Heart right ventricle (tissue), 16 donors: Measurements from ENCODE around the gene ACOX3. TPM values are rescaled to one million over a fixed set of nuclear protein-coding genes. Genes with fewer than 3 reads are reported as not detected.

Source experiments
- ATAC-seq, 8 donors: fragments of 200-7000 bp; cut with Tn5 transposase; one replicate each; pipeline ENCODE4 v1.9.1; 2020; ENCODE audit warnings: mild to moderate bottlenecking in 8 of 8, moderate library complexity in 8 of 8, moderate number of reproducible peaks in 1 of 8
- DNase-seq, 2 donors: peaks; one replicate each; pipeline ENCODE4 v3.0.0-alpha.2; 2020
- H3K27ac ChIP-seq, 10 donors: fragments of 200-600 bp; sonication (generic) in 2 of 10; one replicate each; pipeline versions ENCODE4 v1.5.0 to v1.8.0; 2020 to 2022; ENCODE audit warnings: mild to moderate bottlenecking in 3 of 10
- H3K27me3 ChIP-seq, 7 donors: fragments of 200-600 bp; one replicate each; pipeline ENCODE4 v1.8.0; 2021 to 2022; ENCODE audit warnings: mild to moderate bottlenecking in 2 of 7
- H3K36me3 ChIP-seq, 9 donors: fragments of 200-600 bp; sonication (generic) in 1 of 9; one replicate each; pipeline versions ENCODE4 v1.5.0 to v1.8.0; 2020 to 2022; ENCODE audit warnings: mild to moderate bottlenecking in 2 of 9
- H3K4me1 ChIP-seq, 9 donors: fragments of 200-600 bp; sonication (generic) in 1 of 9; one replicate each; pipeline versions ENCODE4 v1.5.0 to v1.8.0; 2020 to 2022; ENCODE audit warnings: mild to moderate bottlenecking in 4 of 9
- H3K4me3 ChIP-seq, 10 donors: fragments of 200-600 bp; sonication (generic) in 2 of 10; one replicate each; pipeline versions ENCODE4 v1.5.0 to v1.8.0; 2020 to 2022; ENCODE audit warnings: mild to moderate bottlenecking in 7 of 10, moderate library complexity in 2 of 10
- H3K9me3 ChIP-seq, 11 donors: fragments of 200-600 bp in 10 of 11; sonication (generic) in 2 of 11; one replicate each; pipeline versions ENCODE4 v1.5.0 to v1.8.0; 2013 to 2022; ENCODE audit warnings: mild to moderate bottlenecking in 2 of 11, control low read depth in 1 of 11, moderate library complexity in 1 of 11
- WGBS, 2 donors: extraction: QIAGEN DNeasy Blood & Tissue Kit; methylation state at CpG; one replicate each; pipeline ENCODE4 v1.1.7; 2013; ENCODE audit warnings: inconsistent platforms in 1 of 2; 5-methylcytosine and 5-hydroxymethylcytosine counted together
- intact Hi-C, 10 donors: fragments of 100-400 bp; cut with DNase I; formaldehyde crosslinking; loops; one replicate each; pipeline versions ENCODE4 v1.11.1 to v1.14.2; 2022
- polyA plus RNA-seq, 2 donors: library from polyadenylated mRNA; stranded (reverse); fragments of 200-250 nt; gene quantifications; one replicate each; pipeline ENCODE4 v1.2.3, GENCODE V29; 2013
- total RNA-seq, 10 donors: library from RNA; stranded (reverse); fragmentation: NEBNext Ultra II Directional in 3 of 10; extraction: Animal tissue kit (Norgen Biotek cat#: 25700) in 3 of 10; gene quantifications; one replicate each; pipeline versions ENCODE4 v1.2.1 to v1.2.4, GENCODE V29; 2021 to 2023
- TF ChIP-seq, protein P1 (sequence below), 9 donors: fragments of 200-600 bp; sonication (generic) in 2 of 9; IDR thresholded peaks; one replicate each; pipeline versions ENCODE4 v1.5.0 to v1.8.0; 2021 to 2022; ENCODE audit warnings: antibody characterized with exemption in 9 of 9, mild to moderate bottlenecking in 5 of 9, moderate library complexity in 1 of 9
- donor health status: Arrhythmogenic right ventricular cardiomyopathy.
- donor health status: ischemic (EF 13 %, LVEDD 7.1; RV severe dilation, severe dysfunction).
- donor health status: healthy with polysubstance abuse.
- donor health status: DM: no; HTN: yes; CAD: no.
- donor health status: DM: no; HTN: no; CAD: no.
- donor health status: ischemic (EF 25% LVEDD 6.9; RV normal size, moderate dysfunction).
- donor health status: ischemic (EF 25% LVEDD 5.7; RV mildly dilated, moderate dysfunction).
- donor health status: healthy.
- donor health status: DM: yes; HTN: yes; CAD: no.
- donor health status: Ischemic cardiomyopathy.
- donor health status: ischemic (EF 35%, LVEDD 5.7; RV mildly dilated, moderate dysfunction).
- donor health status: nonischemic (EF 11% LVEDD 7.7; RV severe dilation, severe dysfunction).
- donor health status: DM: yes; HTN: yes; CAD: no.
- donor health status: PGD.
- donor health status: ischemic (EF 29% LVEDD 5.4; RV normal size, mild dysfunction).
- donor health status: nonischemic (EF 23%, LVEDD 6.1; RV moderate dilation, normal function).

The ACOX3 gene
- total and polyA plus RNA-seq, 12 donors, result 17.9 to 28.9 (median 25.4) TPM

DNA sequence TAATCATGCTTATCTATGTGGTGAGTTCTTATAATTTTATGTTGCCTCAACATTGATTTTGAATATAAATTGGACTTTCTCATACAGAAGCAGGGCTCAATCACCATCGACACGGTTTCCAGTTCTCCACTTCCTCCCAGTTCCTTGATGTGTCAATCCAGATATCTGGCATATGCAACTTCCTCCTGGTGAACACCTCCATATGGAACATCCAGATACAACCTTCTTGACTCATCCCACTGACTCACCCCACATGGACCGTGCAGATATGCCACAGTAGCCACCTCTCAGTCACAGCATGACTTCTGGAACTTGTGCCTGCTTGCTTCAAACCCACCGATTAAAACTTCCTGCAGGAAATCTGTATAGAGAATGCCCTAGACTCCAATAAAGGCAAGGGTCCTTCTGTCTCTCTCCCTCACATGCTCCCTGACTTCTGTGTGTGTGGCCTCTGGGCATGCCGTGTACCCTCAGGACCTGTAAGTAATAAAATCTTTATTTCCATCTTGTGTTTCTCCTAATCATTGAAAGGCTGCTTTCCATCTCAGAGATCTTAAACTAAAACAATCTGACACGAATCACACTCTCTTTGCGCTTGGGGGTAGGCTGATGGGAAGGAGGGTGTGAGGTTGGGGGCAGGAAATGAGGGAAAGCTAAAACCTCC, 104.0 kb downstream of the ACOX3 start:
- no peak for ATAC-seq
- H3K36me3 ChIP-seq, result no peaks in the 10 kb centered on the region
- no peaks in the 10 kb centered on the region for H3K27me3 ChIP-seq
- WGBS, 2 donors, result 77 to 81% methylated on average over 7 of the region's 7 CpGs
- H3K9me3 ChIP-seq, result peaks cover 0 to 13% (median 0%) of the 10 kb centered on the region in 11 donors
- TF ChIP-seq, protein P1, sequence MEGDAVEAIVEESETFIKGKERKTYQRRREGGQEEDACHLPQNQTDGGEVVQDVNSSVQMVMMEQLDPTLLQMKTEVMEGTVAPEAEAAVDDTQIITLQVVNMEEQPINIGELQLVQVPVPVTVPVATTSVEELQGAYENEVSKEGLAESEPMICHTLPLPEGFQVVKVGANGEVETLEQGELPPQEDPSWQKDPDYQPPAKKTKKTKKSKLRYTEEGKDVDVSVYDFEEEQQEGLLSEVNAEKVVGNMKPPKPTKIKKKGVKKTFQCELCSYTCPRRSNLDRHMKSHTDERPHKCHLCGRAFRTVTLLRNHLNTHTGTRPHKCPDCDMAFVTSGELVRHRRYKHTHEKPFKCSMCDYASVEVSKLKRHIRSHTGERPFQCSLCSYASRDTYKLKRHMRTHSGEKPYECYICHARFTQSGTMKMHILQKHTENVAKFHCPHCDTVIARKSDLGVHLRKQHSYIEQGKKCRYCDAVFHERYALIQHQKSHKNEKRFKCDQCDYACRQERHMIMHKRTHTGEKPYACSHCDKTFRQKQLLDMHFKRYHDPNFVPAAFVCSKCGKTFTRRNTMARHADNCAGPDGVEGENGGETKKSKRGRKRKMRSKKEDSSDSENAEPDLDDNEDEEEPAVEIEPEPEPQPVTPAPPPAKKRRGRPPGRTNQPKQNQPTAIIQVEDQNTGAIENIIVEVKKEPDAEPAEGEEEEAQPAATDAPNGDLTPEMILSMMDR (IDR thresholded peaks at IDR 0.05), result no peak
- no peak overlapping the region for H3K4me3 ChIP-seq
- H3K4me1 ChIP-seq, result peaks cover 8 to 27% (median 19%) of the 10 kb centered on the region in 9 donors
- DNase-seq, result no peak
- intact Hi-C loops, result loop anchor here in 1 of 10 donors (10.0 kb wide), 1 partner anchor 58 kb away; no protein-coding TSS in a partner anchor
- no peak overlapping the region for H3K27ac ChIP-seq

DNA sequence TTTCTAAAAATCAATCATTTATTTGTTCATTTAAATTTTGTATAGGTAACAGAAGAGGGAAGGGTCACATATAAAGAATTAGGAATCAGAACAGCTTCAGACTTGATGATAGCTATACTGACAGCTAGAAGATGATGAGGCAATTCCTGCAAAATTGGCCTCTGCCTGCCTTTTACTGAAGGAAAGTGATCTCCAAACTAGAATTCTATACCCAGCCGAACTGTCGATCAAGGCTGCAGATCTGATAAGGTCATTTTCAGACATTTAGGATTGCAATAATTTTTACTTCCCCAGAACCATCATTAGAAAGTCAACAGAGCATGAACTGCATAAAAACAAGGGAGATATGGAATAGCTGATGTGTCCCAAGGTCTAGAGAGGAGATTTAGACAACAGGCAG, 104.7 kb downstream of the ACOX3 start:
- WGBS, 2 donors, result 97% methylated on average over 2 of the region's 2 CpGs
- intact Hi-C loops, result loop anchor here in 1 of 10 donors (10.0 kb wide), 1 partner anchor 59 kb away; no protein-coding TSS in a partner anchor
- ATAC-seq (no peak), DNase-seq (no peak)
- TF ChIP-seq, protein P1 (IDR thresholded peaks at IDR 0.05), result no peak
- Histone ChIP-seq H3K27me3 (no peaks in the 10 kb centered on the region), H3K4me3 (no peak overlapping the region), H3K9me3 (peaks cover 0 to 13% (median 0%) of the 10 kb centered on the region in 11 donors), H3K4me1 (peaks cover 4 to 27% (median 19%) of the 10 kb centered on the region in 9 donors), H3K27ac (no peak overlapping the region), H3K36me3 (no peaks in the 10 kb centered on the region)

DNA sequence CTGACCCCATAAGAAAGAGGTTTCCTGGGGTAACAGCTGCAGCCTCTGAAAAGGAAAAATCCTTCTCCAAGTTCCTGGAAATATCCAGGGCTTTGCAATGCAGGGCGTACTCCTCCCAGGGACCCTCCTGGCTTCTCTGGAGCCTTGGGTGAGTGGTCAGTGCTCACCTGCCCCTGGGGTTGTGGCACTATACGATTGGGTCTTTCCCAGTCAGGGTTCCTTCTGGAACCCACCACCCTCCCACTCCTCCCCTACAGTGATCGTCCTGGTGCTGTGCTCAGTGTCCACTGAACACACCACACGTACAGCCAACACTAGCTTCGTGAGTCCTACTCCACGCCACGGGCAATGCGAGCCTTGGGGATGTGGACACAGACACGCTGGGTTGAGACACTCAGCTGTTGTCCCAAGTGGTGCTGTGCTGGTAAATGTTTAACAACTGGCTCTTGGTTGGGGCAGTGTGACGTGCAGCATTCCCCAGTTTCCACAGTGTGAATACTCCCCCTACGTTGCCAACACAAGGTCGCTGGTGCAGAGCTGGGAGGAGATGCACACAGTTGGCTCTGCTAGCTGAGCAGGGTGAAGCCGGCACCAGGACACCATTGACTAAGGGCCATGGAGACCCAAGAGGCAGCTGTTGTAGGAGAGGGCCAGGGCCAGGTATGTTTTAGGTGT, 105.6 kb downstream of the ACOX3 start:
- H3K36me3 ChIP-seq, result no peaks in the 10 kb centered on the region
- ATAC-seq, result no peak
- H3K9me3 ChIP-seq, result peaks cover 0 to 13% (median 0%) of the 10 kb centered on the region in 11 donors
- TF ChIP-seq, protein P1 (IDR thresholded peaks at IDR 0.05), result no peak
- intact Hi-C loops, result loop anchor here in 3 of 10 donors (5.0 to 10.0 kb wide), 2 partner anchors 60 to 67 kb away; no protein-coding TSS in a partner anchor
- H3K4me1 ChIP-seq, result peaks cover 4 to 27% (median 18%) of the 10 kb centered on the region in 9 donors
- no peak overlapping the region for H3K27ac ChIP-seq
- WGBS, 2 donors, result 91 to 94% methylated on average over 13 of the region's 13 CpGs
- no peaks in the 10 kb centered on the region for H3K27me3 ChIP-seq
- H3K4me3 ChIP-seq, result no peak overlapping the region
- no peak for DNase-seq

DNA sequence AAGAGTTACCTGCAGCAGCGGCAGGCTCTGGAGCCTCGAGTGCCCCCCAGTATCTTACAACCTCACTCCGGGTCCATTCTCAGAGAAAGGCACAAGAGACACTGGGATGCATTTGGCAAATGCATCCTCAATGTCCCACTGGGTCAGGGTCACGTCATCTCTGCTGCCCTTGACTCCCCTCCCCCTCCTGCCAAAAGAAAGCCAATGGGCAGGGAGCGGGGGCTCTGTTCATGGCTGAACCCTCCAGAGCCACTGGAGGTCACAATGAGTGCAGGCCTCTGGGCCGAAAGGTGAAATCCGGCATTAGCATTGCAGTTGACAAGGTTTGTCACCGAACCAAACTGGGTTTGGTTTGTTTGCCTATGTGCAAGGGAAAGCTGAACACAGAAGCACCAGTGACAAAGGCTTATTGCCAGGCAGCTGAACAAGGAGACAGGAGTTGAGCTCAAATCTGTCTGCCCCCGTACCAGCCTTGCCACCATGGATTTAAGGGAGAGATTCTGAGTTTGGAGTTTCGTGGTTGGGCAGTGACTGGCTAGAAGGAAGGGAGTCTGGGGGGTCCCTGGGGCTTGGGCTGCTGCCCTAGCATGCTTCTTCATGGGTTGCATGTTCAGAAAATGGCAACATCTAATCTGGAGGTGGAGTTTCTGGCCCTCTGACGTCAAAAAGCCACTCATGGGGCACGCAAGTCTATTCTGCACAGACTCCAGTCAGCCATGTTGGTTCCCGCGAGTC, 106.6 kb downstream of the ACOX3 start:
- Histone ChIP-seq H3K9me3 (peaks cover 0 to 13% (median 0%) of the 10 kb centered on the region in 11 donors), H3K27me3 (no peaks in the 10 kb centered on the region), H3K27ac (no peak overlapping the region), H3K4me1 (peaks cover 3 to 27% (median 18%) of the 10 kb centered on the region in 9 donors), H3K36me3 (no peaks in the 10 kb centered on the region), H3K4me3 (no peak overlapping the region)
- TF ChIP-seq, protein P1 (IDR thresholded peaks at IDR 0.05), result no peak
- DNase-seq (no peak), ATAC-seq (no peak)
- 83 to 88% methylated on average over 14 of the region's 14 CpGs for WGBS, 2 donors
- intact Hi-C loops, result loop anchor here in 3 of 10 donors (5.0 to 10.0 kb wide), 2 partner anchors 61 to 68 kb away; no protein-coding TSS in a partner anchor
